Smooth muscle cell (in vitro differentiated cells): ENCODE results near the gene PAX8. TPM values are rescaled to one million over a fixed set of nuclear protein-coding genes. Genes with fewer than 3 reads are reported as not detected.

Experiments
- DNase-seq: peaks from one replicate; lab custom pipeline; 2025; ENCODE audit not compliant: unreplicated experiment; lab: John Stamatoyannopoulos, UW
- H2AFZ ChIP-seq: fragments of 200-600 bp; sonication (generic); 2 replicates; pipeline ENCODE4 v1.6.0; 2016; ENCODE audit warnings: antibody characterized with exemption, low read depth, mild to moderate bottlenecking
- H3F3A ChIP-seq: fragments of 200-600 bp; sonication (generic); 2 replicates; pipeline ENCODE4 v1.6.0; 2017; ENCODE audit warnings: antibody characterized with exemption, low read depth
- H3K27ac ChIP-seq: fragments of 200-600 bp; sonication (generic); 2 replicates; pipeline ENCODE4 v1.5.1; 2016; ENCODE audit warnings: low read depth, mild to moderate bottlenecking
- H3K27me3 ChIP-seq: fragments of 200-600 bp; sonication (generic); 2 replicates; pipeline ENCODE4 v1.6.1; 2016; ENCODE audit warnings: low read depth, mild to moderate bottlenecking
- H3K36me3 ChIP-seq: fragments of 200-600 bp; sonication (generic); 2 replicates; pipeline ENCODE4 v1.5.1; 2016; ENCODE audit warnings: low read depth
- H3K4me1 ChIP-seq: fragments of 200-600 bp; sonication (generic); 2 replicates; pipeline ENCODE4 v1.5.1; 2016; ENCODE audit warnings: low read depth
- H3K4me2 ChIP-seq: fragments of 200-600 bp; sonication (generic); 2 replicates; pipeline ENCODE4 v1.6.0; 2016; ENCODE audit warnings: mild to moderate bottlenecking
- H3K4me3 ChIP-seq: fragments of 200-600 bp; sonication (generic); 2 replicates; pipeline ENCODE4 v1.5.1; 2016; ENCODE audit warnings: mild to moderate bottlenecking
- H3K79me2 ChIP-seq: fragments of 200-600 bp; sonication (generic); 2 replicates; pipeline ENCODE4 v1.6.0; 2016; ENCODE audit warnings: low read depth, mild to moderate bottlenecking
- H3K9ac ChIP-seq: fragments of 200-600 bp; sonication (generic); 2 replicates; pipeline ENCODE4 v1.6.0; 2016; ENCODE audit warnings: low read depth
- H3K9me3 ChIP-seq: fragments of 200-600 bp; sonication (generic); replicated peaks from 2 replicates; pipeline ENCODE4 v1.5.1; 2016; ENCODE audit warnings: low read depth
- H4K20me1 ChIP-seq: fragments of 200-600 bp; sonication (generic); 2 replicates; pipeline ENCODE4 v1.6.0; 2016; ENCODE audit warnings: low read depth
- WGBS: methylation state at CpG from one replicate; pipeline ENCODE4 v1.1.7; 2016; ENCODE audit warnings: low lambda C conversion rate; 5-methylcytosine and 5-hydroxymethylcytosine counted together
- polyA plus RNA-seq: library from polyadenylated mRNA; unstranded; fragments of >200 nt; fragmentation: Nextera tagmentation; extraction: Ambion mirVana; gene quantifications from 2 replicates; pipeline ENCODE4 v1.2.1, GENCODE V29; 2016
- total RNA-seq: library from RNA; depleted of rRNA; stranded (reverse); fragments of >200 nt; gene quantifications from 2 replicates; pipeline ENCODE4 v1.2.3, GENCODE V29; 2014
- TF ChIP-seq, protein P1 (sequence below): fragments of 200-600 bp; sonication (generic); IDR thresholded peaks from 2 replicates; pipeline ENCODE4 v1.5.1; 2017; ENCODE audit warnings: borderline replicate concordance, mild to moderate bottlenecking, antibody characterized with exemption; ENCODE audit not compliant: insufficient read depth, poor library complexity, severe bottlenecking

PAX8 gene
- total and polyA plus RNA-seq, 2 experiments from 2014 or later = not detected

DNA sequence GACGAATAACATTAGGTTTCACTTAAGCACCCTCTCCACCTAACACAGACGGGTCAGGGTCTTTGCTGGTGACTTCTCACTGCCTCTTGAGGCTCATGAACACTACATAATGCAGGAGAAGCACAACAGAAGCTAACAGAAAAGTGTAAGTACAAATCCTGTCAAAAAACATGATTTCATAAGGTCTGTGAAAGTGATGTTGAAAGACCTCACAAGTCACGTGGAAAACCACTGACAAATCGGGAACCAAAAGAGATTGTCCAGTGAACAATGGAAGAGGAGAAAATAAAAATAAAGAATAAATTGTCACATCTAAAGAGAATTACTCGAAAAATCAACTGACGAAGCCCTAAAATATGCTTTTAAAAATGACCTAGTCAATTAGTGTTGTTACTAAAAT is 91.0 kb downstream of the PAX8 start:
- Histone ChIP-seq H2AFZ (no peak overlapping the region), H3K27me3 (no peaks in the 10 kb centered on the region), H4K20me1 (no peaks in the 10 kb centered on the region), H3K27ac (no peak overlapping the region), H3K9ac (no peak overlapping the region), H3F3A (no peaks in the 10 kb centered on the region), H3K79me2 (no peaks in the 10 kb centered on the region), H3K4me3 (no peak overlapping the region), H3K36me3 (no peaks in the 10 kb centered on the region), H3K9me3 (no peaks in the 10 kb centered on the region), H3K4me2 (no peak overlapping the region), H3K4me1 (no peaks in the 10 kb centered on the region)
- TF ChIP-seq, protein P1, sequence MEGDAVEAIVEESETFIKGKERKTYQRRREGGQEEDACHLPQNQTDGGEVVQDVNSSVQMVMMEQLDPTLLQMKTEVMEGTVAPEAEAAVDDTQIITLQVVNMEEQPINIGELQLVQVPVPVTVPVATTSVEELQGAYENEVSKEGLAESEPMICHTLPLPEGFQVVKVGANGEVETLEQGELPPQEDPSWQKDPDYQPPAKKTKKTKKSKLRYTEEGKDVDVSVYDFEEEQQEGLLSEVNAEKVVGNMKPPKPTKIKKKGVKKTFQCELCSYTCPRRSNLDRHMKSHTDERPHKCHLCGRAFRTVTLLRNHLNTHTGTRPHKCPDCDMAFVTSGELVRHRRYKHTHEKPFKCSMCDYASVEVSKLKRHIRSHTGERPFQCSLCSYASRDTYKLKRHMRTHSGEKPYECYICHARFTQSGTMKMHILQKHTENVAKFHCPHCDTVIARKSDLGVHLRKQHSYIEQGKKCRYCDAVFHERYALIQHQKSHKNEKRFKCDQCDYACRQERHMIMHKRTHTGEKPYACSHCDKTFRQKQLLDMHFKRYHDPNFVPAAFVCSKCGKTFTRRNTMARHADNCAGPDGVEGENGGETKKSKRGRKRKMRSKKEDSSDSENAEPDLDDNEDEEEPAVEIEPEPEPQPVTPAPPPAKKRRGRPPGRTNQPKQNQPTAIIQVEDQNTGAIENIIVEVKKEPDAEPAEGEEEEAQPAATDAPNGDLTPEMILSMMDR = no peak
- 89% methylated on average over 6 of the region's 6 CpGs for WGBS
- DNase-seq = no peak

- no peak overlapping the region for H3K27ac ChIP-seq
- TF ChIP-seq, protein P1 = no peak
Observed at GRCh38 chr2:113186433-113186796, 92.3 kb downstream of the PAX8 start.

DNA sequence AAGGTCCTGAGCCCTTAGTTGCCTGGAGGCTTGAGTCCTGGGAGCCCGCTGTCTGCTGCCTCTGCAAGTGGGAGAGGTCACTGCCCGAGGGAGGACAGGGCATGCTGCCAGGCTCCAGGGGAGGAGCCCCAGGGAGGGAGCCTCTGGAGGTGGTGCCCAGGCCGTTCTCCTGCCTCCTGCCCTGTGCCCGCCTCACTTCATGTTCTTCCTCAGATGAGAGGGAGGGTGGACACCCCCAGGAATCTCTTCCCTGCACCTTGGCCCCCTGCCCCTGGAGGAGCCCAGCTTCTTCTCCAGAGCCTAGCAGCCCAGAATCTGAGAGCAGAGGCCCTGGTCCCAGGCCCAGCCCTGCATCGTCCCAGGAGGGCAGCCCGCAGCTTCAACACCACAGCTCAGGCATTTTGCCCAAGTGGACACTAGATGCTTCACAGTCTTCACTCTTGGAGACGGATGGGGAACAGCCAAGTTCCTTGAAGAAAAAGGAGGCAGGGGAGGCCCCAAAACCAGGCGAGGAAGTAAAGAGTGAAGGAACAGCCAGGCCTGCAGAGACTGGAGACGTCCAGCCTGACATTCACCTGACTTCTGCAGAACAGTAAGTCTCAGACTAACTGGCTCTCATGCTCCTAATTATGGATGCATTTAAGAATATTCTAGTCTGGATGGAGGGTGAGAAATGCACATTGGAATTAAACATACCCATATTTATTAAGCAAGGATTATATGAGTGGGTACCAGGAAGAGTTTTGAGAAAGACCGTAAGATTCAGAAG is 92.9 kb downstream of the PAX8 start:
- Histone ChIP-seq H3K79me2 (no peaks in the 10 kb centered on the region), H3K27ac (no peak overlapping the region), H4K20me1 (no peaks in the 10 kb centered on the region), H3K36me3 (no peaks in the 10 kb centered on the region), H3K9me3 (no peaks in the 10 kb centered on the region), H3K4me2 (no peak overlapping the region), H3K27me3 (no peaks in the 10 kb centered on the region), H3K4me1 (no peaks in the 10 kb centered on the region), H2AFZ (no peak overlapping the region), H3F3A (no peaks in the 10 kb centered on the region), H3K9ac (no peak overlapping the region), H3K4me3 (no peak overlapping the region)
- TF ChIP-seq, protein P1 = no peak
- no peak for DNase-seq
- WGBS = 95% methylated on average over 10 of the region's 10 CpGs

More at GRCh38 chr2:113186433-113186796, 92.3 kb downstream of the PAX8 start:
- no peaks in the 10 kb centered on the region for H3K27me3 ChIP-seq
- H3K36me3 ChIP-seq = no peaks in the 10 kb centered on the region
- no peaks in the 10 kb centered on the region for H3F3A ChIP-seq
- H3K4me3 ChIP-seq = no peak overlapping the region
- DNase-seq = no peak
- H2AFZ ChIP-seq = no peak overlapping the region
- no peaks in the 10 kb centered on the region for H3K4me1 ChIP-seq
- H3K4me2 ChIP-seq = no peak overlapping the region
- no peak overlapping the region for H3K9ac ChIP-seq
- H4K20me1 ChIP-seq = no peaks in the 10 kb centered on the region
- H3K79me2 ChIP-seq = no peaks in the 10 kb centered on the region
- no peaks in the 10 kb centered on the region for H3K9me3 ChIP-seq
- 91% methylated on average over 5 of the region's 5 CpGs for WGBS
